Retinal pigment epithelial cell (primary cell): ENCODE data around the gene IGSF9B.

Experiments
- DNase-seq: peaks from one replicate; pipeline ENCODE4 v3.0.0-alpha.2; 2010; ENCODE audit warnings: low read depth
- H3K4me3 ChIP-seq: 2 replicates; pipeline ENCODE4 v1.5.1; 2011; ENCODE audit warnings: mild to moderate bottlenecking, low read length, control low read depth, moderate library complexity
- CTCF ChIP-seq: conservative IDR thresholded peaks from 2 replicates; pipeline ENCODE4 v1.5.1; 2011; ENCODE audit warnings: low read depth, low read length, control low read depth, inconsistent platforms

Gene IGSF9B

GRCh38 chr11:133945087-133945974, 11.4 kb downstream of the IGSF9B start:
- TF ChIP-seq CTCF = no peak
- no peak for DNase-seq
- H3K4me3 ChIP-seq = no peak overlapping the region

GRCh38 chr11:133943950-133944698, 12.6 kb downstream of the IGSF9B start:
- DNase-seq = no peak
- no peak overlapping the region for H3K4me3 ChIP-seq
- TF ChIP-seq CTCF = no peak

- no peak for DNase-seq
- no peak for TF ChIP-seq CTCF
- no peak overlapping the region for H3K4me3 ChIP-seq
Measured at GRCh38 chr11:133942577-133942976, 14.2 kb downstream of the IGSF9B start.

- no peak for DNase-seq
- no peak for TF ChIP-seq CTCF
- H3K4me3 ChIP-seq = no peak overlapping the region
Measured at GRCh38 chr11:133941546-133941945, 15.2 kb downstream of the IGSF9B start.

GRCh38 chr11:133940034-133940433, 16.7 kb downstream of the IGSF9B start:
- no peak for TF ChIP-seq CTCF
- DNase-seq = no peak
- H3K4me3 ChIP-seq = no peak overlapping the region

GRCh38 chr11:133939558-133939957, 17.2 kb downstream of the IGSF9B start:
- DNase-seq = no peak
- no peak overlapping the region for H3K4me3 ChIP-seq
- no peak for TF ChIP-seq CTCF

- no peak for TF ChIP-seq CTCF
- no peak for DNase-seq
- no peak overlapping the region for H3K4me3 ChIP-seq
Measured at GRCh38 chr11:133938166-133938565, 18.6 kb downstream of the IGSF9B start.
